GM19463 (cell line): ENCODE measurements around the gene ATXN1L.
"Not testable (repeated sequence)": the region's sequence is repeated elsewhere in the genome, so short reads cannot be mapped to it uniquely, and the experiment has no call there.

Experiments
- ATAC-seq: cut with Tn5 transposase; IDR thresholded peaks from one replicate; pipeline ENCODE4 v1.9.1; 2021; ENCODE audit warnings: mild to moderate bottlenecking, moderate library complexity; ENCODE audit not compliant: unreplicated experiment

The ATXN1L gene

GRCh38 chr16:71851746-71852145 lies 6.0 kb downstream of the ATXN1L start:
- ATAC-seq, result no peak

GRCh38 chr16:71852158-71852557 lies 6.4 kb downstream of the ATXN1L start:
- no peak for ATAC-seq

- no peak for ATAC-seq
Observed at GRCh38 chr16:71852561-71852960, 6.8 kb downstream of the ATXN1L start.

GRCh38 chr16:71853413-71853812 lies 7.6 kb downstream of the ATXN1L start:
- ATAC-seq, result peak; percentile 81

- no peak for ATAC-seq
Observed at GRCh38 chr16:71854369-71854948, 8.7 kb downstream of the ATXN1L start.

GRCh38 chr16:71855937-71856662 lies 10.3 kb downstream of the ATXN1L start:
- no peak for ATAC-seq

GRCh38 chr16:71859762-71860521 lies 14.2 kb downstream of the ATXN1L start:
- no peak for ATAC-seq

- no peak for ATAC-seq
Observed at GRCh38 chr16:71863995-71864394, 18.2 kb downstream of the ATXN1L start.

GRCh38 chr16:71865173-71865863 lies 19.5 kb downstream of the ATXN1L start:
- ATAC-seq, result no peak

GRCh38 chr16:71867175-71867574 lies 21.4 kb downstream of the ATXN1L start:
- not testable (repeated sequence) for ATAC-seq

- ATAC-seq, result no peak
Observed at GRCh38 chr16:71867939-71868338, 22.2 kb downstream of the ATXN1L start.

- no peak for ATAC-seq
Observed at GRCh38 chr16:71869089-71869488, 23.3 kb downstream of the ATXN1L start.

- ATAC-seq, result no peak
Observed at GRCh38 chr16:71870818-71871217, 25.0 kb downstream of the ATXN1L start.

GRCh38 chr16:71873199-71873598 lies 27.4 kb downstream of the ATXN1L start:
- ATAC-seq, result no peak

GRCh38 chr16:71878911-71879310 lies 33.1 kb downstream of the ATXN1L start:
- no peak for ATAC-seq

GRCh38 chr16:71880176-71880575 lies 34.4 kb downstream of the ATXN1L start:
- ATAC-seq, result no peak

- ATAC-seq, result peak; percentile 26
Observed at GRCh38 chr16:71882505-71883167, 36.9 kb downstream of the ATXN1L start.

- peak; percentile 39 for ATAC-seq
Observed at GRCh38 chr16:71883168-71883848, 37.5 kb downstream of the ATXN1L start.

GRCh38 chr16:71883849-71884638 lies 38.3 kb downstream of the ATXN1L start, which contains the start of gene ZNF821:
TSS of gene ZNF821 (minus strand) at chr16:71884182. CDS start at chr16:71879946, 4,236 bp downstream.
- ATAC-seq, result peak; percentile 55
